ENCODE data around the gene OR6C1. TPM values are rescaled to one million over a fixed set of nuclear protein-coding genes. Genes with fewer than 3 reads are reported as not detected.

Gene OR6C1
- total and polyA plus RNA-seq, 10 of the 15 experiments (the other 5 are each of a cell fraction or from before 2014, with no cell fraction given): not detected

DNA sequence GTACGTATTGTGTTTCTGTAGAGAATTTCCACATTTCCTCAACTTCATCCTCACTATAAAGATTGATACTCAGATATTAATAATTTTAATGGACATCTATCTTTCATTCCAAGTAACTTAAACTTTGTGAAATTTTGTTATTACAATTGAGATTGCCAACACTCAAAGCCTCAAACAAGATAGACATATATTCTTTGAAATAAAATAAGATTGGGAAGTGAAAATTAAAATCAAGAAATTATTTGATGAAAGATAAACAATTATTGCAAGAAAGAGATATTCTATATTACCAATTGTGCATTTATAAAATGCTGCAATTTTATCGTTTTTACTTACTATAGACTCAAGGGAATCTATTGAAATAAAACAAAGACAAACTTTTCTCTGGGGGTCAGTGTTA is 17.7 kb upstream of the OR6C1 start, which contains the start of gene OR6C6:
Gene OR6C6 (minus strand): TSS at position 101 of the 400 bp plus-strand sequence. CDS start 1,337 bp downstream, outside the sequence.
- ChIA-PET CTCF (no interaction called here), POLR2A (no interaction called here), RAD21 (ENCODE audit: unreplicated experiment) (no interaction called here), SMC1A (ENCODE audit: uncharacterized antibody, unreplicated experiment) (no interaction called here)
- Histone ChIP-seq H3K36me3 (ENCODE audit: control insufficient read depth in 2 of 2, insufficient read depth in 2 of 2, low read length in 1 of 2) (no peaks in the 10 kb centered on the region), H3K79me2 (ENCODE audit: control insufficient read depth, insufficient read depth, low read length) (no peaks in the 10 kb centered on the region), H4K20me1 (ENCODE audit: control insufficient read depth, insufficient read depth) (no peaks in the 10 kb centered on the region), H3K27me3 (replicated peaks in 1 of 2; ENCODE audit: control insufficient read depth in 2 of 2, insufficient read depth in 2 of 2, low read length in 1 of 2) (no peaks in the 10 kb centered on the region), H3K4me3 (no peak within 1 kb of the TSS), H3K9me3 (replicated peaks; ENCODE audit: control insufficient read depth, insufficient read depth, low read length) (no peaks in the 10 kb centered on the region), H3K9ac (ENCODE audit: control insufficient read depth, insufficient read depth, low read length) (no peak within 1 kb of the TSS), H2AFZ (ENCODE audit: control insufficient read depth, low read depth, low read length) (no peak within 1 kb of the TSS), H3K4me2 (ENCODE audit: control insufficient read depth, insufficient read depth) (no peak within 1 kb of the TSS), H3K27ac (ENCODE audit: control insufficient read depth, insufficient read depth) (no peak within 1 kb of the TSS), H3K4me1 (ENCODE audit: control insufficient read depth, insufficient read depth, low read length) (no peaks in the 10 kb centered on the region)
- DNase-seq (ENCODE audit: low read depth, low spot score): no peak
- BruUV-seq (replicated peaks): no TSS peak
- TF ChIP-seq CBX5 (IDR thresholded peaks at IDR 0.05; ENCODE audit: low read depth): no peak
- TF ChIP-seq, protein P1, sequence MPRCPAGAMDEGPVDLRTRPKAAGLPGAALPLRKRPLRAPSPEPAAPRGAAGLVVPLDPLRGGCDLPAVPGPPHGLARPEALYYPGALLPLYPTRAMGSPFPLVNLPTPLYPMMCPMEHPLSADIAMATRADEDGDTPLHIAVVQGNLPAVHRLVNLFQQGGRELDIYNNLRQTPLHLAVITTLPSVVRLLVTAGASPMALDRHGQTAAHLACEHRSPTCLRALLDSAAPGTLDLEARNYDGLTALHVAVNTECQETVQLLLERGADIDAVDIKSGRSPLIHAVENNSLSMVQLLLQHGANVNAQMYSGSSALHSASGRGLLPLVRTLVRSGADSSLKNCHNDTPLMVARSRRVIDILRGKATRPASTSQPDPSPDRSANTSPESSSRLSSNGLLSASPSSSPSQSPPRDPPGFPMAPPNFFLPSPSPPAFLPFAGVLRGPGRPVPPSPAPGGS (IDR thresholded peaks at IDR 0.05; ENCODE audit: borderline replicate concordance, insufficient read depth, low read depth, low read length, poor library complexity, severe bottlenecking): no peak
- no peak for TF ChIP-seq MTA3 (IDR thresholded peaks at IDR 0.05; ENCODE audit: borderline replicate concordance, low read length)
- no peak for TF ChIP-seq HCFC1 (IDR thresholded peaks at IDR 0.05; ENCODE audit: low read length)
- TF ChIP-seq USF2 (IDR thresholded peaks at IDR 0.05; ENCODE audit: borderline replicate concordance, low read depth, low read length): no peak
- no peak for TF ChIP-seq NR2F1 (conservative IDR thresholded peaks at IDR 0.05)
- no peak for TF ChIP-seq RBBP5 (conservative IDR thresholded peaks at IDR 0.05)
- no peak for TF ChIP-seq CUX1 (IDR thresholded peaks at IDR 0.05; ENCODE audit: insufficient replicate concordance, low read depth, low read length)
- TF ChIP-seq POLR2AphosphoS2 (IDR thresholded peaks at IDR 0.05; ENCODE audit: low read depth, low read length): no peak
- no peak for TF ChIP-seq HDAC6 (IDR thresholded peaks at IDR 0.05; ENCODE audit: unreplicated experiment)
- no peak for TF ChIP-seq RAD21 (IDR thresholded peaks at IDR 0.05; ENCODE audit: insufficient read depth, low read depth, low read length)
- TF ChIP-seq NFIC (IDR thresholded peaks at IDR 0.05; ENCODE audit: low read depth, low read length): no peak
- TF ChIP-seq TARDBP (IDR thresholded peaks at IDR 0.05; ENCODE audit: borderline replicate concordance): no peak
- TF ChIP-seq, protein P2, sequence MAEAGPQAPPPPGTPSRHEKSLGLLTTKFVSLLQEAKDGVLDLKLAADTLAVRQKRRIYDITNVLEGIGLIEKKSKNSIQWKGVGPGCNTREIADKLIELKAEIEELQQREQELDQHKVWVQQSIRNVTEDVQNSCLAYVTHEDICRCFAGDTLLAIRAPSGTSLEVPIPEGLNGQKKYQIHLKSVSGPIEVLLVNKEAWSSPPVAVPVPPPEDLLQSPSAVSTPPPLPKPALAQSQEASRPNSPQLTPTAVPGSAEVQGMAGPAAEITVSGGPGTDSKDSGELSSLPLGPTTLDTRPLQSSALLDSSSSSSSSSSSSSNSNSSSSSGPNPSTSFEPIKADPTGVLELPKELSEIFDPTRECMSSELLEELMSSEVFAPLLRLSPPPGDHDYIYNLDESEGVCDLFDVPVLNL (IDR thresholded peaks at IDR 0.05; ENCODE audit: low read depth, low read length): no peak
- no peak for TF ChIP-seq MXI1 (IDR thresholded peaks at IDR 0.05; ENCODE audit: low read depth, low read length)
- ATAC-seq: no peak
- intact Hi-C loops (cut with micrococcal nuclease; ENCODE audit: unreplicated experiment): no loop called here
- WGBS (ENCODE audit: insufficient coverage, insufficient replicate concordance, low lambda C conversion rate, missing lambda C conversion rate): 22% methylated on average over 2 of the region's 2 CpGs
- in situ Hi-C loops (cut with MboI): no loop called here
- FAIRE-seq: no peak
